ENCODE measurements around the gene CCDC159.

The CCDC159 gene

GRCh38 chr19:11321191-11322126, 24.9 kb upstream of the CCDC159 start:
- CTCF ChIA-PET = interaction anchor here (1.3 to 1.9 kb wide), 3 partner anchors 25 to 196 kb away, joined by 3 to 7 read pairs (median 6); partner anchors contain the start of gene TSPAN16

GRCh38 chr19:11322269-11323024, 23.9 kb upstream of the CCDC159 start:
- ChIA-PET CTCF (interaction anchor here (1.2 to 2.2 kb wide), 5 partner anchors 15 to 197 kb away, joined by 3 to 9 read pairs (median 6); partner anchors contain the start of gene TSPAN16), POLR2A (no interaction called here)
- TF ChIP-seq CTCF (IDR thresholded peaks at IDR 0.05; ENCODE audit: insufficient read depth, low read length, missing control alignments) = no peak
- no peak overlapping the region for H3K4me3 ChIP-seq (ENCODE audit: low read depth, low read length)
- DNase-seq (ENCODE audit: low read depth, low spot score) = no peak

More at GRCh38 chr19:11321191-11322126, 24.9 kb upstream of the CCDC159 start:
- POLR2A ChIA-PET = no interaction called here
- H3K4me3 ChIP-seq (ENCODE audit: low read depth, low read length) = no peak overlapping the region
- TF ChIP-seq CTCF (IDR thresholded peaks at IDR 0.05; ENCODE audit: insufficient read depth, low read length, missing control alignments) = no peak
- DNase-seq (ENCODE audit: low read depth, low spot score) = no peak

- H3K4me3 ChIP-seq (ENCODE audit: low read depth, low read length) = no peak overlapping the region; the same call in 1 of the 2 replicates
- CTCF ChIA-PET = interaction anchor here (1.2 to 2.2 kb wide), 5 partner anchors 17 to 159 kb away, joined by 3 to 9 read pairs (median 3); partner anchors contain the start of gene TSPAN16
- DNase-seq (ENCODE audit: low read depth, low spot score) = no peak
- no peak for TF ChIP-seq CTCF (IDR thresholded peaks at IDR 0.05; ENCODE audit: insufficient read depth, low read length, missing control alignments)
- POLR2A ChIA-PET = interaction anchor here (0.6 kb wide), 1 partner anchor 232 kb away, joined by 3 read pairs; no protein-coding TSS in a partner anchor
Observed at GRCh38 chr19:11323601-11324078, 22.7 kb upstream of the CCDC159 start.

- no peak for TF ChIP-seq CTCF (IDR thresholded peaks at IDR 0.05; ENCODE audit: insufficient read depth, low read length, missing control alignments)
- CTCF ChIA-PET = interaction anchor here (0.9 to 2.2 kb wide), 6 partner anchors 18 to 158 kb away, joined by 3 to 9 read pairs (median 4); no protein-coding TSS in a partner anchor
- H3K4me3 ChIP-seq (ENCODE audit: low read depth, low read length) = peak overlapping the region; percentile 37
- POLR2A ChIA-PET = interaction anchor here (0.6 kb wide), 2 partner anchors 233 to 1214 kb away, joined by 3 read pairs; no protein-coding TSS in a partner anchor
- DNase-seq (ENCODE audit: low read depth, low spot score) = peak; percentile 87
Observed at GRCh38 chr19:11324079-11324661, 22.1 kb upstream of the CCDC159 start.

GRCh38 chr19:11324748-11325389, 21.4 kb upstream of the CCDC159 start:
- DNase-seq (ENCODE audit: low read depth, low spot score) = no peak
- ChIA-PET POLR2A (interaction anchor here (0.6 kb wide), 1 partner anchor 1214 kb away, joined by 3 read pairs; no protein-coding TSS in a partner anchor), CTCF (interaction anchor here (0.9 to 1.5 kb wide), 5 partner anchors 19 to 158 kb away, joined by 3 to 5 read pairs (median 4); no protein-coding TSS in a partner anchor)
- TF ChIP-seq CTCF (IDR thresholded peaks at IDR 0.05; ENCODE audit: insufficient read depth, low read length, missing control alignments) = no peak
- H3K4me3 ChIP-seq (ENCODE audit: low read depth, low read length) = no peak overlapping the region

All from AG04449 (cell line).